ENCODE data around the gene PRDM11.

The PRDM11 gene

GRCh38 chr11:45212566-45213315 is 66.3 kb downstream of the PRDM11 start:
- no peak for DNase-seq

- no peak for DNase-seq
Observed at GRCh38 chr11:45213316-45213665, 66.9 kb downstream of the PRDM11 start.

GRCh38 chr11:45213717-45214116 is 67.3 kb downstream of the PRDM11 start:
- no peak for DNase-seq

GRCh38 chr11:45215098-45215865 is 68.8 kb downstream of the PRDM11 start:
- DNase-seq, result no peak

GRCh38 chr11:45216031-45216430 is 69.6 kb downstream of the PRDM11 start:
- DNase-seq, result no peak

- DNase-seq, result no peak
Observed at GRCh38 chr11:45216901-45217300, 70.5 kb downstream of the PRDM11 start.

GRCh38 chr11:45217991-45218390 is 71.6 kb downstream of the PRDM11 start:
- DNase-seq, result no peak

- no peak for DNase-seq
Observed at GRCh38 chr11:45218705-45219104, 72.3 kb downstream of the PRDM11 start.

GRCh38 chr11:45219411-45219810 is 73.0 kb downstream of the PRDM11 start:
- DNase-seq, result no peak

GRCh38 chr11:45223496-45223895 is 77.1 kb downstream of the PRDM11 start:
- DNase-seq, result no peak

GRCh38 chr11:45224766-45225165 is 78.3 kb downstream of the PRDM11 start:
- no peak for DNase-seq

- no peak for DNase-seq
Observed at GRCh38 chr11:45225277-45225676, 78.8 kb downstream of the PRDM11 start.

- DNase-seq, result no peak
Observed at GRCh38 chr11:45225961-45226871, 79.8 kb downstream of the PRDM11 start.

- DNase-seq, result no peak
Observed at GRCh38 chr11:45226901-45227300, 80.5 kb downstream of the PRDM11 start.

- DNase-seq, result no peak
Observed at GRCh38 chr11:45227836-45228235, 81.4 kb downstream of the PRDM11 start.

- DNase-seq, result no peak
Observed at GRCh38 chr11:45229401-45230020, 83.1 kb downstream of the PRDM11 start.

- no peak for DNase-seq
Observed at GRCh38 chr11:45232341-45233080, 86.1 kb downstream of the PRDM11 start.

GRCh38 chr11:45233121-45233803 is 86.8 kb downstream of the PRDM11 start:
- DNase-seq, result peak; percentile 59

GRCh38 chr11:45233804-45234170 is 87.3 kb downstream of the PRDM11 start:
- no peak for DNase-seq

- no peak for DNase-seq
Observed at GRCh38 chr11:45234306-45235006, 88.0 kb downstream of the PRDM11 start.
